ENCODE measurements around the gene HIVEP3. TPM values are rescaled to one million over a fixed set of nuclear protein-coding genes. Genes with fewer than 3 reads are reported as not detected.

HIVEP3 gene
- total RNA-seq, 1 experiment from 2014 or later: 1.4 TPM

GRCh38 chr1:41568204-41568603 is 350.5 kb downstream of the HIVEP3 start:
- H3T11ph ChIP-seq (ENCODE audit: low read length): no peak overlapping the region
- Mint-ChIP-seq H3K4me1 (no peaks in the 10 kb centered on the region), H3K27me3 (ENCODE audit: low read depth) (peaks cover 35% of the 10 kb centered on the region), H3K9me3 (no peaks in the 10 kb centered on the region), H3K36me3 (ENCODE audit: insufficient read depth in 1 of 3, low read depth in 3 of 3) (no peaks in the 10 kb centered on the region), H3K27ac (no peak overlapping the region), H3K4me3 (no peak overlapping the region)
- H3K79me2 ChIP-seq (ENCODE audit: insufficient read depth, low read length): no peaks in the 10 kb centered on the region
- H4K91ac ChIP-seq (ENCODE audit: insufficient read length, low read depth, low read length): no peak overlapping the region
- no peak for DNase-seq
- H2BK15ac ChIP-seq (ENCODE audit: low read depth, low read length): no peak overlapping the region
- no peak overlapping the region for H3K14ac ChIP-seq (ENCODE audit: insufficient read depth, low read length)
- no peak overlapping the region for H2BK12ac ChIP-seq (ENCODE audit: insufficient read length, low read depth, low read length)
- H3K27ac ChIP-seq (ENCODE audit: insufficient read length, low read depth, low read length): no peak overlapping the region
- no peak overlapping the region for H2AFZ ChIP-seq (ENCODE audit: low read length)
- H3K23me2 ChIP-seq (ENCODE audit: insufficient read length, low read depth, low read length, poor library complexity, severe bottlenecking): no peaks in the 10 kb centered on the region
- no peaks in the 10 kb centered on the region for H3K79me1 ChIP-seq (ENCODE audit: insufficient read depth, low read depth, low read length, poor library complexity, severe bottlenecking)
- H2BK120ac ChIP-seq (ENCODE audit: low read depth, low read length, poor library complexity, severe bottlenecking): no peak overlapping the region
- no peak overlapping the region for H3K9ac ChIP-seq (ENCODE audit: extremely low read depth, insufficient read length, low read length)
- H3K4me1 ChIP-seq (ENCODE audit: insufficient read depth, low read length): no peaks in the 10 kb centered on the region
- H3K9me3 ChIP-seq (ENCODE audit: control insufficient read depth, low read depth, low read length): no peaks in the 10 kb centered on the region
- no CpG with 5 or more reads among the region's 9 CpGs for WGBS (ENCODE audit: extremely low coverage, insufficient read length, low lambda C conversion rate)
- no peak overlapping the region for H2BK5ac ChIP-seq (ENCODE audit: insufficient read length, low read length)
- no peak overlapping the region for H3K23ac ChIP-seq (ENCODE audit: insufficient read length, low read depth, low read length)
- no peak overlapping the region for H3K56ac ChIP-seq (ENCODE audit: insufficient read length, low read depth, low read length)
- H4K20me1 ChIP-seq (ENCODE audit: control insufficient read depth, insufficient read depth, insufficient read length): no peaks in the 10 kb centered on the region
- no peak overlapping the region for H3K18ac ChIP-seq (ENCODE audit: insufficient read length, low read depth, low read length)
- H3K27me3 ChIP-seq (ENCODE audit: insufficient read depth, low read length): no peaks in the 10 kb centered on the region
- no peak overlapping the region for H4K5ac ChIP-seq (ENCODE audit: insufficient read length, low read depth, low read length)
- no peak overlapping the region for H3K4me2 ChIP-seq (ENCODE audit: insufficient read depth, insufficient read length, low read length)
- H2AK5ac ChIP-seq (ENCODE audit: insufficient read length, low read length): no peak overlapping the region
- H4K8ac ChIP-seq (replicated peaks; ENCODE audit: insufficient read length, low read depth, low read length): no peak overlapping the region
- TF ChIP-seq CTCF (conservative IDR thresholded peaks at IDR 0.05): no peak
- no peak overlapping the region for H3K4ac ChIP-seq (ENCODE audit: low read depth, low read length)
- no peak overlapping the region for H2BK20ac ChIP-seq (ENCODE audit: low read depth, low read length, poor library complexity, severe bottlenecking)

Data from H9 (cell line).